Measurements from ENCODE around the gene RABEP1.
A peak's percentile ranks its signal among the peaks of the same experiment; 100 is the strongest.

DNA sequence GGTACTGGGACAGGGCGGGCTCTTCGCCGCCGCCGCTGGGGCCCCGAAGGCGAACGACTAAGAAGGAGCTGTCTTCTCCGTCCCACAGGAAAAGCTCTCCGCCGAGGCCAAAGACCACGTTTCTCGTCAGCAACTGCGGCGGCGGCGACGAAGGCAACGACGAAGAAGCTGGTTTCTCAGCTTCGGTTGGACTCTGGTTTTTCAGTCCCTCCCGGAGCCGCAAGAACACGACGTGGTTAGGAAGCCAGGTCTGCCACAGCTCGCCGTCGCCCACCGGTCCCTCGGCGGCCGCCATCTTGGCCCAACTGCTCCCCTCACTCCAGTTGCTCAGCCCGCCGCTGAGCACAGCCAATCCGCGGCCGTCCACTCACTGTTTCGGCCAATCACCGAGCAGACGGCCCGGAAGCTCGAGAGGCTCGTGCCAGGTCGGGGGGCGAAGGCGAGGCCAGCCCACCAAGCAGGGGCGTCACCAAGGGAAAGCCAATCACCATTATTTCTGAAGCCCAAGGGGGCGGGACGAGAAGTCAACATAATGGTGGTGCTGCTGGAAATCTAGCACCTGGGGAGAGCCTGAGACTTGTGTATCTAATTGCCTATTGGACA, 137.4 kb downstream of the RABEP1 start, which contains the start of gene NUP88:
- TF ChIP-seq CTCF (IDR thresholded peaks at IDR 0.05) (no peak), POLR2A (IDR thresholded peaks at IDR 0.05) (peak in 2 of 4 donors; percentile 59 to 70), POLR2AphosphoS5 (IDR thresholded peaks at IDR 0.05) (peak; percentile 72 to 97 (median 92))
